Measurements from ENCODE around the gene ARHGEF5.

- TF ChIP-seq EZH2 (IDR thresholded peaks at IDR 0.05; ENCODE audit: borderline replicate concordance, low read depth, low read length, severe bottlenecking) (no peak), CTCF (IDR thresholded peaks at IDR 0.05; ENCODE audit: borderline replicate concordance, extremely low read depth, low read length, poor library complexity, severe bottlenecking) (no peak)
Observed at GRCh38 chr7:144403649-144404061, 48.5 kb downstream of the ARHGEF5 start, which contains the start of gene NOBOX.
